Astrocyte (in vitro differentiated cells and primary cell): ENCODE data around the gene MYO16.

ENCODE experiments used
- CTCF ChIP-seq: IDR thresholded peaks from 2 replicates; pipeline ENCODE4 v1.5.1; 2011; ENCODE audit warnings: low read depth, mild to moderate bottlenecking, inconsistent platforms, low read length, moderate library complexity; ENCODE audit not compliant: insufficient read depth
- EZH2 ChIP-seq: IDR thresholded peaks from 2 replicates; pipeline ENCODE4 v1.6.1; 2012; ENCODE audit warnings: mild to moderate bottlenecking, low read length, inconsistent platforms; ENCODE audit not compliant: insufficient read depth

GRCh38 chr13:108786456-108787200 lies 157.2 kb downstream of the MYO16 start:
- TF ChIP-seq CTCF (no peak), EZH2 (no peak)
